ENCODE measurements around the gene ADAM15.

- TF ChIP-seq CTCF (IDR thresholded peaks at IDR 0.05) (no peak), ZFX (IDR thresholded peaks at IDR 0.05; ENCODE audit: borderline replicate concordance) (no peak)
These were observed 15.7 kb downstream of the ADAM15 start for GRCh38 chr1:155066777-155067176.

Data from 22Rv1 (cell line).